ENCODE data around the gene OR14A16.

The OR14A16 gene

GRCh38 chr1:247845693-247846017 is 21.7 kb upstream of the OR14A16 start:
- Histone ChIP-seq H3K36me3 (ENCODE audit: control insufficient read depth, insufficient read depth, low read length) (no peaks in the 10 kb centered on the region), H3K9ac (ENCODE audit: low read depth, low read length) (no peak overlapping the region), H3K4me3 (ENCODE audit: low read depth, low read length) (no peak overlapping the region), H3K27me3 (ENCODE audit: control insufficient read depth, insufficient read depth, low read length) (no peaks in the 10 kb centered on the region), H3K9me3 (ENCODE audit: control insufficient read depth, insufficient read depth, low read length) (no peaks in the 10 kb centered on the region), H3K27ac (ENCODE audit: low read depth, low read length) (no peak overlapping the region), H3K4me1 (ENCODE audit: control insufficient read depth, insufficient read depth, low read length) (peaks cover 13% of the 10 kb centered on the region)

- no peak overlapping the region for H3K27ac ChIP-seq (ENCODE audit: low read depth, low read length)
- H3K9me3 ChIP-seq (ENCODE audit: control insufficient read depth, insufficient read depth, low read length) = no peaks in the 10 kb centered on the region
- H3K9ac ChIP-seq (ENCODE audit: low read depth, low read length) = no peak overlapping the region
Observed at GRCh38 chr1:247845011-247845692, 21.2 kb upstream of the OR14A16 start.

GRCh38 chr1:247843411-247843810 is 19.5 kb upstream of the OR14A16 start:
- H3K4me1 ChIP-seq (ENCODE audit: control insufficient read depth, insufficient read depth, low read length) = peaks cover 13% of the 10 kb centered on the region
- no peak overlapping the region for H3K9ac ChIP-seq (ENCODE audit: low read depth, low read length)
- no peak overlapping the region for H3K4me3 ChIP-seq (ENCODE audit: low read depth, low read length)
- H3K36me3 ChIP-seq (ENCODE audit: control insufficient read depth, insufficient read depth, low read length) = no peaks in the 10 kb centered on the region
- H3K27ac ChIP-seq (ENCODE audit: low read depth, low read length) = no peak overlapping the region
- no peaks in the 10 kb centered on the region for H3K9me3 ChIP-seq (ENCODE audit: control insufficient read depth, insufficient read depth, low read length)
- H3K27me3 ChIP-seq (ENCODE audit: control insufficient read depth, insufficient read depth, low read length) = no peaks in the 10 kb centered on the region

More at GRCh38 chr1:247845011-247845692, 21.2 kb upstream of the OR14A16 start:
- H3K36me3 ChIP-seq (ENCODE audit: control insufficient read depth, insufficient read depth, low read length) = no peaks in the 10 kb centered on the region
- H3K27me3 ChIP-seq (ENCODE audit: control insufficient read depth, insufficient read depth, low read length) = no peaks in the 10 kb centered on the region
- H3K4me3 ChIP-seq (ENCODE audit: low read depth, low read length) = no peak overlapping the region
- H3K4me1 ChIP-seq (ENCODE audit: control insufficient read depth, insufficient read depth, low read length) = peaks cover 13% of the 10 kb centered on the region

GRCh38 chr1:247841796-247842195 is 17.9 kb upstream of the OR14A16 start, which contains the start of gene OR11L1:
Gene OR11L1, minus strand, starts transcription at chr1:247841896. Its CDS starts 0 bp downstream, at chr1:247841896.
- Histone ChIP-seq H3K4me1 (ENCODE audit: control insufficient read depth, insufficient read depth, low read length) (peaks cover 13% of the 10 kb centered on the region), H3K27ac (ENCODE audit: low read depth, low read length) (no peak within 1 kb of the TSS), H3K36me3 (ENCODE audit: control insufficient read depth, insufficient read depth, low read length) (no peaks in the 10 kb centered on the region), H3K4me3 (ENCODE audit: low read depth, low read length) (no peak within 1 kb of the TSS), H3K9ac (ENCODE audit: low read depth, low read length) (no peak within 1 kb of the TSS), H3K27me3 (ENCODE audit: control insufficient read depth, insufficient read depth, low read length) (no peaks in the 10 kb centered on the region), H3K9me3 (ENCODE audit: control insufficient read depth, insufficient read depth, low read length) (no peaks in the 10 kb centered on the region)

GRCh38 chr1:247840818-247841217 is 16.9 kb upstream of the OR14A16 start:
- Histone ChIP-seq H3K27me3 (ENCODE audit: control insufficient read depth, insufficient read depth, low read length) (no peaks in the 10 kb centered on the region), H3K4me1 (ENCODE audit: control insufficient read depth, insufficient read depth, low read length) (peaks cover 13% of the 10 kb centered on the region), H3K27ac (ENCODE audit: low read depth, low read length) (no peak overlapping the region), H3K4me3 (ENCODE audit: low read depth, low read length) (no peak overlapping the region), H3K36me3 (ENCODE audit: control insufficient read depth, insufficient read depth, low read length) (no peaks in the 10 kb centered on the region), H3K9ac (ENCODE audit: low read depth, low read length) (no peak overlapping the region), H3K9me3 (ENCODE audit: control insufficient read depth, insufficient read depth, low read length) (no peaks in the 10 kb centered on the region)

GRCh38 chr1:247833601-247834000 is 9.7 kb upstream of the OR14A16 start:
- Histone ChIP-seq H3K9me3 (ENCODE audit: control insufficient read depth, insufficient read depth, low read length) (no peaks in the 10 kb centered on the region), H3K4me3 (ENCODE audit: low read depth, low read length) (no peak overlapping the region), H3K4me1 (ENCODE audit: control insufficient read depth, insufficient read depth, low read length) (no peaks in the 10 kb centered on the region), H3K27me3 (ENCODE audit: control insufficient read depth, insufficient read depth, low read length) (no peaks in the 10 kb centered on the region), H3K9ac (ENCODE audit: low read depth, low read length) (no peak overlapping the region), H3K36me3 (ENCODE audit: control insufficient read depth, insufficient read depth, low read length) (no peaks in the 10 kb centered on the region), H3K27ac (ENCODE audit: low read depth, low read length) (no peak overlapping the region)

GRCh38 chr1:247829656-247830055 is 5.7 kb upstream of the OR14A16 start:
- Histone ChIP-seq H3K27ac (ENCODE audit: low read depth, low read length) (no peak overlapping the region), H3K4me3 (ENCODE audit: low read depth, low read length) (no peak overlapping the region), H3K9me3 (ENCODE audit: control insufficient read depth, insufficient read depth, low read length) (no peaks in the 10 kb centered on the region), H3K9ac (ENCODE audit: low read depth, low read length) (no peak overlapping the region), H3K4me1 (ENCODE audit: control insufficient read depth, insufficient read depth, low read length) (peaks cover under 1% of the 10 kb centered on the region; the same call in 1 of the 2 replicates), H3K36me3 (ENCODE audit: control insufficient read depth, insufficient read depth, low read length) (no peaks in the 10 kb centered on the region), H3K27me3 (ENCODE audit: control insufficient read depth, insufficient read depth, low read length) (no peaks in the 10 kb centered on the region)

GRCh38 chr1:247825362-247825761 is 1.4 kb upstream of the OR14A16 start:
- Histone ChIP-seq H3K9ac (ENCODE audit: low read depth, low read length) (no peak overlapping the region), H3K4me1 (ENCODE audit: control insufficient read depth, insufficient read depth, low read length) (peaks cover 13% of the 10 kb centered on the region; the same call in 1 of the 2 replicates), H3K9me3 (ENCODE audit: control insufficient read depth, insufficient read depth, low read length) (no peaks in the 10 kb centered on the region), H3K4me3 (ENCODE audit: low read depth, low read length) (no peak overlapping the region), H3K36me3 (ENCODE audit: control insufficient read depth, insufficient read depth, low read length) (no peaks in the 10 kb centered on the region), H3K27ac (ENCODE audit: low read depth, low read length) (no peak overlapping the region), H3K27me3 (ENCODE audit: control insufficient read depth, insufficient read depth, low read length) (no peaks in the 10 kb centered on the region)

GRCh38 chr1:247822060-247822459 is 1.9 kb downstream of the OR14A16 start:
- Histone ChIP-seq H3K36me3 (ENCODE audit: control insufficient read depth, insufficient read depth, low read length) (no peaks in the 10 kb centered on the region), H3K27ac (ENCODE audit: low read depth, low read length) (no peak overlapping the region), H3K4me1 (ENCODE audit: control insufficient read depth, insufficient read depth, low read length) (peaks cover 13% of the 10 kb centered on the region; the same call in 1 of the 2 replicates), H3K27me3 (ENCODE audit: control insufficient read depth, insufficient read depth, low read length) (no peaks in the 10 kb centered on the region), H3K4me3 (ENCODE audit: low read depth, low read length) (no peak overlapping the region), H3K9me3 (ENCODE audit: control insufficient read depth, insufficient read depth, low read length) (no peaks in the 10 kb centered on the region), H3K9ac (ENCODE audit: low read depth, low read length) (no peak overlapping the region)

GRCh38 chr1:247812637-247813036 is 11.3 kb downstream of the OR14A16 start:
- Histone ChIP-seq H3K27me3 (ENCODE audit: control insufficient read depth, insufficient read depth, low read length) (no peaks in the 10 kb centered on the region), H3K4me3 (ENCODE audit: low read depth, low read length) (no peak overlapping the region), H3K27ac (ENCODE audit: low read depth, low read length) (no peak overlapping the region), H3K9me3 (ENCODE audit: control insufficient read depth, insufficient read depth, low read length) (peaks cover 13% of the 10 kb centered on the region), H3K4me1 (ENCODE audit: control insufficient read depth, insufficient read depth, low read length) (no peaks in the 10 kb centered on the region), H3K36me3 (ENCODE audit: control insufficient read depth, insufficient read depth, low read length) (no peaks in the 10 kb centered on the region), H3K9ac (ENCODE audit: low read depth, low read length) (no peak overlapping the region)

GRCh38 chr1:247797518-247797917 is 26.4 kb downstream of the OR14A16 start:
- H3K4me1 ChIP-seq (ENCODE audit: control insufficient read depth, insufficient read depth, low read length) = no peaks in the 10 kb centered on the region
- H3K9ac ChIP-seq (ENCODE audit: low read depth, low read length) = no peak overlapping the region
- H3K27ac ChIP-seq (ENCODE audit: low read depth, low read length) = no peak overlapping the region
- H3K36me3 ChIP-seq (ENCODE audit: control insufficient read depth, insufficient read depth, low read length) = no peaks in the 10 kb centered on the region
- no peaks in the 10 kb centered on the region for H3K27me3 ChIP-seq (ENCODE audit: control insufficient read depth, insufficient read depth, low read length)
- no peak overlapping the region for H3K4me3 ChIP-seq (ENCODE audit: low read depth, low read length)
- peaks cover 61% of the 10 kb centered on the region for H3K9me3 ChIP-seq (ENCODE audit: control insufficient read depth, insufficient read depth, low read length)
